AG10803 (cell line): ENCODE data around the gene PBX1.

Experiments
- DNase-seq: peaks from one replicate; pipeline ENCODE4 v3.0.0; 2010; ENCODE audit warnings: low read depth
- H3K4me3 ChIP-seq: 2 replicates; pipeline ENCODE4 v1.5.1; 2011; ENCODE audit warnings: mild to moderate bottlenecking, low read length, control low read depth
- TF ChIP-seq, protein P1 (sequence below): conservative IDR thresholded peaks from 2 replicates; pipeline ENCODE4 v1.5.1; 2011; ENCODE audit warnings: mild to moderate bottlenecking, low read length, control low read depth, inconsistent platforms

The PBX1 gene

DNA sequence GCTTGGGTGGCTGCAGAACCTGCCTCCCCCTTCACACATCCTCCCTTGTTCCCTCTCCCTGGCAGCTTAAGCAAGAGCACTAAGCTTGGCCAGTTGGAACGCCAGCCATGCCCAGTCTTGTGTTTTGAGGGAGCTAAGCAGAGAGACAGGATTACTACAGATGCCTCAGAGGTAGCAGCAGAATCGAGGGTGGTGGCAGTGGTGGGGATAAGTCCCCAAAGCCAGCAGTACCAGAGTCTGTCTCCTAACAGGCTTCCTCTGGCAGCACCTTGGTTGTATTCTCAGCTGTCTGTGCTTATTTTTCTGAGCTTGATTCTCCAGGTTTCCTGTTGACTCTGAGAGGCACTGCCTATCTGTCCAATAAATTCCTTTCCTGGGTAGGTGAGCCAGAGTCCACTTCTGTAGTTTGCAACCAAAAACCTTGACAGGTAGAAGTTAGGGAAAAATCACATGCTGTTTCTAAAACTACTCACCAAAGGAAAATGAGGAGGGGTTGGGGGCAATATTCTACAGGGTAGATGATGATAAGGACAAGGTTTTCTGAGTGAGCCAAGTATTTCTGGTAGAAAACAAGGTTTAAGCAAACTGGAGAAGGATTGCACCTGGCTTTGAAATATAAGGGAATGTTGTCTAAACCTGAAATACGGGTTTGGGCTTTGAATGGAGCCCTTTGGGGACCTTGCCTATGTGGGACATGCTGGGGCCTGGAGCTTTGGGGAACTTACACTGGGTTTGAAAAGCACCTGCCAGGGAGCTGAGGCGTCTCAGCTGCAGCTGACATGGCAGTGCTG lies 100.8 kb downstream of the PBX1 start:
- H3K4me3 ChIP-seq: no peak overlapping the region
- DNase-seq: no peak
- TF ChIP-seq, protein P1, sequence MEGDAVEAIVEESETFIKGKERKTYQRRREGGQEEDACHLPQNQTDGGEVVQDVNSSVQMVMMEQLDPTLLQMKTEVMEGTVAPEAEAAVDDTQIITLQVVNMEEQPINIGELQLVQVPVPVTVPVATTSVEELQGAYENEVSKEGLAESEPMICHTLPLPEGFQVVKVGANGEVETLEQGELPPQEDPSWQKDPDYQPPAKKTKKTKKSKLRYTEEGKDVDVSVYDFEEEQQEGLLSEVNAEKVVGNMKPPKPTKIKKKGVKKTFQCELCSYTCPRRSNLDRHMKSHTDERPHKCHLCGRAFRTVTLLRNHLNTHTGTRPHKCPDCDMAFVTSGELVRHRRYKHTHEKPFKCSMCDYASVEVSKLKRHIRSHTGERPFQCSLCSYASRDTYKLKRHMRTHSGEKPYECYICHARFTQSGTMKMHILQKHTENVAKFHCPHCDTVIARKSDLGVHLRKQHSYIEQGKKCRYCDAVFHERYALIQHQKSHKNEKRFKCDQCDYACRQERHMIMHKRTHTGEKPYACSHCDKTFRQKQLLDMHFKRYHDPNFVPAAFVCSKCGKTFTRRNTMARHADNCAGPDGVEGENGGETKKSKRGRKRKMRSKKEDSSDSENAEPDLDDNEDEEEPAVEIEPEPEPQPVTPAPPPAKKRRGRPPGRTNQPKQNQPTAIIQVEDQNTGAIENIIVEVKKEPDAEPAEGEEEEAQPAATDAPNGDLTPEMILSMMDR: no peak

DNA sequence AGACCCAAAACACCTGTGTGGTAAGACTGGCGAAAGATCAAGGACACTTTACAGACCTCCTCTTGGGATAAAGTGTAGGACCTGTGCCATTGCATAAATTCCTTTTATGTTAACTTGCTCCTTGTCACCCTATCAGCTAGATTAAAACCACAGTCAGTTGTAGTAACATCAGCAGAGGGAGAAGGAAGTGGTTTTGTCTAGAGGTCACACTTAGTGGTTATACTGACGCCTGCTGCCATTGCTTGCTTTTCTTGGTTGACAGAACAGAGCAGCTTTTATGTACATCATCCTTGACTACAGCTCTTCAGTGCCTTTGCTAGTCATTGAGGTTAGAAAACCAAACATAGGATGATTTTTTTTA lies 101.4 kb downstream of the PBX1 start:
- TF ChIP-seq, protein P1: no peak
- DNase-seq: peak; percentile 39
- no peak overlapping the region for H3K4me3 ChIP-seq

DNA sequence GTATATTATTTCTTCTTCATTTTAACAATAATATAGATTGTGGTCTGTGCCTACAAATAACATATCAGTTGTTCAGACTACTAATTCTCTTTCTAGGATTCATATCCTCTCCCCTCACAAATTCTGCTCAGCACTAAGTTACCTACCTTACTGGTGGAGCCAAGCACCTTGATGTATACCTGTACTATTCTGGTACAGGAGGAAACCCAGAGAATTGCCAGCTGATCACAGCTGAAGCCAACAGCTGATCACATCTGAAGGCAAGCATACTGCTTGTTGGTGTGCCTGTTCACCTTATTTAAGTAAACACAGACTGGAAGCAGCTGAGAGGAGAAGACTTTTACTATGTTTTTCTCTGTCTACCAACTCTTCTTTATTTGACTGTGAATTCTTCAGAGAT lies 101.8 kb downstream of the PBX1 start:
- DNase-seq: no peak
- TF ChIP-seq, protein P1: no peak
- no peak overlapping the region for H3K4me3 ChIP-seq

DNA sequence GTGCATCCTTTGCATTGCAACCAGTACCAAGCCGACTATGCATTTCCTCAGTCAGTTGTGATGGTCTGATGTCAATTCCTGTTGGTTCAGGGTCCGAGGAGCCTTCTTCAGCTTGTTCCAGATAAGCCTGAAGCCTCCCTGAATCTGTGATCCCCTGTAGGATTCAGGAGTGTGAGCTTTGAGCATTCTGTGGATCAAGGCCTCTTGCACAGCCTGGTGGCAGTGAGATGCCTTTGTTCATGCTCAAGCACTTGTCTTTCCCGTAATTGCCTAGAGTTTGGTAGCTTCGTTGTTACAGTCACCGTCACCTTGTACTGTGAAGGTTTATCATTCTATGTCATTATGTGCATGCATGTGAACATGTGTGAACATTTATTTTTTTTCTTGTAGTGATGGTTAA lies 103.5 kb downstream of the PBX1 start:
- H3K4me3 ChIP-seq: no peak overlapping the region
- DNase-seq: no peak
- TF ChIP-seq, protein P1: no peak

DNA sequence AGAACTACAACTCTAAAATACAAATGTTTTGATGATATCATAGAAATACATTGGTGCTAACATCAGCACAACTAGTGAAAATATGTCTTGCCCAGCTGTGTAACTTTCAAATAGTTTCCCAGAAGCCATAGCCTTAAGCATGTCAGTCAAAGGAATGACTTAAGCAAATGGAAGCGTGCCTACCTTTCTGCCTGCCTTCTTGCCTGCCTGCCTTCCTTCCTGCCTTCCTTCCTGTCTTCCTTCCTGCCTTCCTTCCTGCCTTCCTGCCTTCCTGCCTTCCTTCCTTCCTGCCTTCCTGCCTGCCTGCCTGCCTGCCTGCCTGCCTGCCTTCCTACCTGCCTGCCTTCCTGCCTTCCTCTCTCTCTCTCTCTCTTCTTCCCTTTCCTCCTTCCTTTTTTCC lies 104.0 kb downstream of the PBX1 start:
- no peak overlapping the region for H3K4me3 ChIP-seq
- DNase-seq: no peak
- TF ChIP-seq, protein P1: no peak

DNA sequence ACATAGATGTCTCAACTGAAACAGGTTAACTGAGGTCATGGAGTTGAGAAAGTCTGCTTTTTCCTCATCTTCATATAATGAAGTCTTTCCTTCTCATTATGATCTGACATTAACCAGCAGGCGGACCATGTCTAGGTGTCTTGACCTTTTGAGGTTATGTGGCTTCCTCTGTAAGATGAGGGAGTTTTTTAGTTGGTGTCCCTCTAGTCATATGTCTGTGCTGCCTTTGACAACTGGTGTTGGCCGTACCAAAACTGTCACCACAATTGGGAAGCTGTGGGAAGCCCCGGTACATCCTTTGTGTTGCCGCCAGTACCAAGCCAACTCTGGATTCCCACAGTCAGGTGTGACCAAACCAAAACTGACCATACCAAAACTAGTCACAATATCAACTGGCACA lies 105.1 kb downstream of the PBX1 start:
- DNase-seq: no peak
- no peak overlapping the region for H3K4me3 ChIP-seq
- TF ChIP-seq, protein P1: no peak

DNA sequence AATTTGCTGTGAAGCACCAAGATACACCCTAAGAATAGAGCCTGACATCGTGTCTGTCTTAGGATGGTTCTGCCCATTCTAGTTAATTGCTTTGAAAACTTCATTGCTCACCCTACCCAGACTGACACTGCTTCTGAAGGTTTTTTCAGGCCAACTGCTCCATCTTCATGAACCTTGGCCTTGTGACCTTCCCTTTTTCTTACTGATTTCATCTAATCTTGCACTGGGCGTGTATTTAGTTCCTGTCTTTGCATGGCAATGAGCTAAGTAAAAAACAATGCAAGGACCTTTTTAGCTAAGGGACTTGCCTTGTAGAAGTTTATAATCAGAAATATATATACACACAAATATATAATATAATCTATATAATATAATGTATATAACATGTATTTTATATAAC lies 108.0 kb downstream of the PBX1 start:
- H3K4me3 ChIP-seq: no peak overlapping the region
- DNase-seq: no peak
- TF ChIP-seq, protein P1: no peak
